HG03571 (cell line): ENCODE results near the gene SUV39H2.
"Not testable (repeated sequence)": the region's sequence is repeated elsewhere in the genome, so short reads cannot be mapped to it uniquely, and the experiment has no call there.

Experiments
- ATAC-seq: cut with Tn5 transposase; IDR thresholded peaks from one replicate; pipeline ENCODE4 v1.9.1; 2021; ENCODE audit not compliant: unreplicated experiment

Gene SUV39H2

DNA sequence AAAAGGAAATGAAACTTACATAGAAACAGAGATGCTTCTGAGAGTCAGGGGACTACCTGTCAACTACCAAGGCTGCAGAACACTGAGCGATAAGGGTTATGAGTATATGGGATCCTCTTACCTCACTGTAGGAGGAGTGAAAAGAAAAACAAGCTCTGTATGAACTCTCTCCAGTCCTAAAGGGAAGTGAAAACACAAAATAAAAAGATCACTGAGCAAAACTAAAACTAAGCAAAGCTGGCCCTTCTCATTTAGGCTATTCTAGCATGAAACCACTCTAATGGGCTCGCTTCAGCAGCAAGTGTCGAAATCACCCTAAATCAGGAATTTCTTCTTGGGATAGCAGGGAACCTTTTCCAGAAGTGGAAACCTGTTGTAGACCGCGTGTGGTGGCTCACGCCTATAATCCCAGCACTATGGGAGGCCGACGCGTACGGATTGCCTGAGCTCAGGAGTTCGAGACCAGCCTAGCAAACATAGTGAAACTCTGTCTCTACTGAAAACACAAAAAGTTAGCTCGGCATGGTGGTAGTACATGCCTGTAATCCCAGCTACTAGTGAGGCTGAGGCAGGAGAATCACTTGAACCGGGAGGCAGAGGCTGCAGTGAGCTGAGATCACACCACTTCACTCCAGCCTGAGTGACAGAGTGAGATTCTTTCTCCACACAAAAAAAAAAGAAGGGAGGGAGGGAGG is 48.2 kb downstream of the SUV39H2 start:
- peak; percentile 94 for ATAC-seq

DNA sequence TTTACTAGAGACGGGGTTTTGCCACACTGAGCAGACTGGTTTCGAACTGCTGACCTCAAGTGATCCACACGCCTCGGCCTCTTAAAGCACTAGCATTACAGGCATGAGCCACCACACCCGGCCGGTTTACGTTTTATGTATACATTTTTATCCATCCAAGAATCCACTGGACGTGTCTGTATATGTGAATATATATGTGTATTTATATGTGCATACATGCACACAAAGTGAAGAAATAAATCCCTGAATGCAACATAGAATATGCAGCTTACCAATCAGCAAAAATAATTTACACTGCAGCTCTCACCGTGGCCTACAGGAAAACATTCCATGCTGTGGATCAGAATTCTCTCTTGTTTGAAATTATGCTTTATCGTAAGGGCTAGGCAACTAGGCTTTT is 51.9 kb downstream of the SUV39H2 start:
- ATAC-seq: no peak

DNA sequence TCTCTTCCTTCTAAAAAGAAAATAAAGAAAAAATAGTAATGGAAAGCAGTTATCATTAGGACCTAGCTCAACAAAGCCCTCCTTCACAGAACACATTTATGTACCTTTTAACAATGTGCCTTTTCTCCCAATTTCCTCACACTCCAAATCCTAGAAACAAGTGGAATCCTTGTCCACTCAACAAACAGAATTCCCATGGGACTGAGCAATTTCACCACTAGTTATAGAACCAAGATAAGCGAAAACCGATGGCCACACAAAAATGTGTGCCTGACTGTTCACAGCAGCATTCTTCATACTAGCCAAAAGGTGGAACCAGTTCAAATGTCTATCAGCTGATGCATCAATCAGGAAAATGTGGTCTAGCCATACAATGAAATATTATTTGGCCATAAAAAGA is 57.9 kb downstream of the SUV39H2 start:
- ATAC-seq: no peak

DNA sequence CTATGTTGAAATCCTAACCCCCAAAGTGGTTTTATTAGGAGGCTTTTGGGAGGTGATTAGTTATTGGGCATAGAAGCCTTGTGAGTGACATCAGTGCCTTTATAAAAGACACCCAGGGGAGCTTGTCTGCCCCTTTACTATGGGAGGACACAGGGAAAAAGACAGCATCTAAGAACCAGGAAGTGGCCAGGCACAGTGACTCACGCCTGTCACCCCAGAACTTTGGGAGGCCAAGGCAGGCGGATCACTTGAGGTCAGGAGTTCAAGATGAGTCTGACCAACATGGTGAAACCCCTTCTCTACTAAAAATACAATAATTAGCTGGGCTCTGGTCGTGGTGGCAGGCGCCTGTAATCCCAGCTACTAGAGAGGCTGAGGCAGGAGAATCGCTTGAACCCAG is 60.3 kb downstream of the SUV39H2 start:
- ATAC-seq: not testable (repeated sequence)

DNA sequence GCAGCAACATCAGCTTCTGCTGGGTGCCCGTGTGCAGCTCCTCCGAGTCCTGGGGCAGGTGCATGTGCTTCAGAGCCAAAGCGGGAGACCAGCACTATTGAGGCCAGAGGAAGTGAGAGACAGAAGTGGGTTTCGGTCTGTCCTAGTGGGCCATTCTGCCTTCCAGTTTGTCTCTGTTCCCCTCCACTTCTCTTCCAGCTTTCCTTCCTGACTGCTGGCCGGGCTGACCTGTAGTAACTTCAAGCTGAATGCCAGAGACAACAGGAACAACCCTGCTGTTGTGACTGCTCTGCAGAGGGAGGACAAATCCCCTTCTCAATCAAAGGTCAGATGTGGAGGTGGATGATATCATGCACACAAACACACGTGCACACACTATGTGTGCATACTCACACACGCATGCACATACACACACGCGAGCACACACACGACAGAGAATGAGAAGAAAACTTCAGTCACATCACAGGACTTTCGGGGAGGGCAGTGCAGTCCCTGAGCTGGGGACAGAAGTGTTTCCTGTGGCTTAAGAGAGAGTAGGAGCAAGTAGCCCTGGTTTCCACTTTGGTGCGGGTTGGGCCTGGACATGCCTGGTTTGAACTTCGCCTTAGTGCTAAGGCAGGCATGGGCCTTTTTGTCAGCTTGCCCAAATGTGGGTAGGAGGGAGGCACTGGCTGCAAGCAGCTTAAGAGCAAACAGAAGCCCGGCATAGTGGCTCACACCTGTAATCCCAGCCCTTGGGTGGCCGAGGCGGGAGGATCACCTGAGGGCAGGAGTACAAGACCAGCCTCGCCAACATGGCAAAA is 63.7 kb downstream of the SUV39H2 start:
- ATAC-seq: peak; percentile 88

DNA sequence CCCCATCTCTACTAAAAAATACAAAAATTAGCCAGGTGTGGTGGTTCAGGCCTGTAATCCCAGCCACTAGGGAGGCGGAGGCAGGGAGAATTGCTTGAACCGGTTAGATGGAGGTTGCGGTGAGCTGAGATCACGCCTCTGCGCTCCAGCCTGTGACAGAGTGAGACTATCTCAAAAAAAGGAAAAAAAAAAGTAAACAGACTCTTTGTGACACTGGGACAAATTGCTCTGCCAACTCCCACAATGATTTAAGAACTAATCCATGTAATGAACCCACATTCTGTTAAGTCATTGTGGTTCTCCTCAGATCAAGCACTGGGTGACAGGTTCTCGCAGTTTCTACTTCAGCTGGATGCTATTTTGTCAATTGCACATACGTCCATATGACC is 64.3 kb downstream of the SUV39H2 start:
- not testable (repeated sequence) for ATAC-seq

DNA sequence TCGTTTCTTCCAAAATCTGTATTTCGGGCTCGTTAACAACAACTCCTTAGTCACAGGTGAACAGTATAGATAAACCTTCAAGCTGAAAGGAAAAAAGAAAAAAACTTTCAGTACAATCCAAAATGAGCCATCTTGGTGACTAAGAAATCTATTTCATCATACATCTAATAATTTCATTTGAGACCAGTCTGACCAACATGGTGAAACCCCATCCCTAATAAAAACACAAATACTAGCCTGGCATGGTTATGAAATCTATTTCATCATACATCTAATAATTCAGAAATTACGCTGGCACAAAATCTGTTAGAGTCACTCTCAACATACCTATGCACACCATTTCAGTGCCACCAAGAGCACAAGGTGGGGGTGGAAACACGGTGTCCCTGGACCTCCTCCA is 66.4 kb downstream of the SUV39H2 start:
- ATAC-seq: no peak

DNA sequence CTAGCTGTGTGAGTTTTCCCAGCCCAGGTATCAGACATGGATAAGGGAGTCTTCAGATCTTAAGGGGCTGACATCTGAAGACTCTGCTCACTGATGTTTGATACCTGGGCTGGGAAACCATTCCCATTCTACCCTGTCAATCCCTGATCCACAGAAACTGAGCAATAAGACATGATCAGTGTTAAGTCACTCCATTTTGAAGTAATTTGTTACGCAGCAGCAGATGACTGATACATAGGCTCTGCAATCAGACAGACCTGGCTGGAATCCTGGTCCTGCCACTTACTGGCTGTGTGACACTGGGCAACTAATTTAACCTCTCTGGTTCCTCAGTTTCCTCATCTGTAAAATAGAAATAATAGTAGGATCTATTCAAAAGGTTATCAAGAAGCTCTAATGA is 68.6 kb downstream of the SUV39H2 start:
- no peak for ATAC-seq

DNA sequence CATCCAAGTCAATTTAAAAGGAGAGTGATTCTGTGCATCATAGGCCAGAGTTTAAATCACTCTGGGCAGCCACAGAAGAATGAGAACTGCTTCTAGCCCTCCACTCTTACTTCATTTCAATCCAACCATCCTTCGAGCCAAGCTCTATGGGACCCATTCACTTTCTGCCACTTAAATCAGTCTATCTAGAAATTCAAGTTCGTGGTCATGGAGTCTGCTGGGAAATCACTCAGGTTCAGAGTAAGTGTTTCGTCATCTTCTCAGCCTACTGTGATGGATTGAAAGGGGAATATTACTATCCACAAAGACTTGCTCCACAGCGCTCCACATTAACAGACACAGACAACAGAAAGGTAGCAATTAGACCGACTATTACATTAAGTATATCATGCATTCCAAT is 70.6 kb downstream of the SUV39H2 start:
- no peak for ATAC-seq

DNA sequence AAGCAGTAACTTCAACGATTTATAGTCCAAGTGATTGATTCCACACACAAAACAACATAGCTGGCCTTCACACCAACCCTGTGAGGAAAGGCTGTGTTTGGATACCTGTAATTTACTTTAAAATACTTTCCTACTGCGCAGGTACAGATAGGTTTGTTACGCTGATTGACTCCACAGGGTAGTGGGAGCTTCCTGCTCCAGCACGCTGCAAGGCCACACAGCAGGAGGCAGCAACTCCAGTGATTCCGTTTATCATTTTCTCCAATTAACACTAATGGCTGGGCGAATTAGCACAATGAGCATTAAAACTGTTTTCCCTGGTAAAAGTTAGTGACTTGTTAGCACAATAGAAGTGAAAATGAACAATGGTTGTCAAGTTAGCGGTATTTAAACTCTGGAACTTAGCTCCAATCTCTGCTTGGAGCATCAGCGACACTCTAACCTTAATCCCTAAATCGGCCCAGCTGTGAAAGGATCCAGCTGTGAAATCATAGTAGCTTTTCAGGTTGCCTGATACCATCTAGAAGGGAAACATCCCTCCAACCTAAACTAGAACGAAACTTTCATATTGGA is 74.3 kb downstream of the SUV39H2 start:
- ATAC-seq: no peak

DNA sequence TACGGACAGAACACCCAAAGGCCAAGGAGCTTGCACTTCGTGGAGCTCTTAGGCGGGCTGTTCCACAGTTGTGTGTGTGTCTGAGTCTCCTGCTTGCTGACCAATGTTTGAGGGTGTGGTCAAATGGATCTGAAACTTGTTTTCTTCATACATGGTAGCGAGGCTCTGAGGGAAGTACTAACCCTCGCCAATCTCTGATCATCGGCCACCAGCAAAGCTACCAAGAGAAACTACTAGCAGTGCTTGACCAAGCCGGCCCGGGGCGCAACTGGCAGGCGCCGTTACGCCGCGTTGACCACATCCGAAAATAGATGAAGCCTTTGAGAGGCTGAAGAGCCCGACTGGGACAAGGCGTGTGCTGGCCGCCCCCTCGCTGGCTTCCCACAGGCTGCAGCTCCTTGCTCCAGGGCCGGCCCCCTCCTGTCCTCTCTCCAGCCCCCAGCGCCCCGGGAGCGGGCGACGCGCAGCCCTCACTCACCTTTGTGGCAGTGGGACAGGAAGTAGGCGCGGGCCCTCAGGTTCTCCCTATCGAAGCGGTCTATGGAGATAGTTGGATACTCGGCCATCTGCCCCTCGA is 74.8 kb downstream of the SUV39H2 start:
- ATAC-seq: peak; percentile 38
